HEK293 (cell line): ENCODE measurements around the gene CEP104.
A peak's percentile ranks its signal among the peaks of the same experiment; 100 is the strongest.

Source experiments
- ATF2 ChIP-seq: fragments of 450-650 bp; formaldehyde crosslinking; IDR thresholded peaks from 2 replicates; pipeline ENCODE4 v1.5.1; 2016; ENCODE audit warnings: missing biosample characterization, missing genetic modification characterization, low read depth
- GFI1B ChIP-seq: fragments of 450-650 bp; formaldehyde crosslinking; IDR thresholded peaks from 2 replicates; pipeline ENCODE4 v1.5.1; 2016; ENCODE audit warnings: missing biosample characterization, missing genetic modification characterization
- GLI2 ChIP-seq: fragments of 450-650 bp; formaldehyde crosslinking; IDR thresholded peaks from 2 replicates; pipeline ENCODE4; 2017; ENCODE audit warnings: missing biosample characterization, missing genetic modification characterization, low read depth, borderline replicate concordance
- GLI4 ChIP-seq: fragments of 450-650 bp; formaldehyde crosslinking; IDR thresholded peaks from 2 replicates; pipeline ENCODE4 v1.5.1; 2016; ENCODE audit warnings: missing biosample characterization, missing genetic modification characterization
- HOXD13 ChIP-seq: sonication (generic); formaldehyde crosslinking; IDR thresholded peaks from 2 replicates; pipeline ENCODE4 v1.8.0; 2022; ENCODE audit warnings: missing genetic modification reagents, borderline replicate concordance
- KLF7 ChIP-seq: fragments of 450-650 bp; formaldehyde crosslinking; IDR thresholded peaks from 2 replicates; pipeline ENCODE4 v1.5.1; 2016; ENCODE audit warnings: missing biosample characterization, missing genetic modification characterization, borderline replicate concordance
- OSR2 ChIP-seq: fragments of 450-650 bp; formaldehyde crosslinking; IDR thresholded peaks from 2 replicates; pipeline ENCODE4 v1.5.1; 2016; ENCODE audit warnings: missing biosample characterization, missing genetic modification characterization
- PRDM1 ChIP-seq: fragments of 450-650 bp; formaldehyde crosslinking; IDR thresholded peaks from 2 replicates; pipeline ENCODE4; 2016; ENCODE audit warnings: missing biosample characterization, missing genetic modification characterization
- PRDM10 ChIP-seq: fragments of 450-650 bp; formaldehyde crosslinking; IDR thresholded peaks from 2 replicates; pipeline ENCODE4 v1.5.1; 2016; ENCODE audit warnings: missing biosample characterization, missing genetic modification characterization
- PRDM6 ChIP-seq: fragments of 450-650 bp; formaldehyde crosslinking; IDR thresholded peaks from 2 replicates; pipeline ENCODE4 v1.5.1; 2017; ENCODE audit warnings: missing biosample characterization, missing genetic modification characterization
- YY1 ChIP-seq: fragments of 450-650 bp; formaldehyde crosslinking; IDR thresholded peaks from 2 replicates; pipeline ENCODE4 v1.5.1; 2018; ENCODE audit warnings: missing biosample characterization, missing genetic modification characterization
- ZBTB17 ChIP-seq: fragments of 450-650 bp; formaldehyde crosslinking; IDR thresholded peaks from 2 replicates; pipeline ENCODE4 v1.5.1; 2016; ENCODE audit warnings: missing biosample characterization, missing genetic modification characterization
- ZFHX2 ChIP-seq: fragments of 450-650 bp; formaldehyde crosslinking; conservative IDR thresholded peaks from 2 replicates; pipeline ENCODE4 v1.5.1; 2016; ENCODE audit warnings: missing biosample characterization, missing genetic modification characterization
- ZFP3 ChIP-seq: fragments of 450-650 bp; formaldehyde crosslinking; IDR thresholded peaks from 2 replicates; pipeline ENCODE4 v1.5.1; 2016; ENCODE audit warnings: low read depth, missing biosample characterization, missing genetic modification characterization
- ZNF121 ChIP-seq: fragments of 450-650 bp; formaldehyde crosslinking; IDR thresholded peaks from 2 replicates; pipeline ENCODE4 v1.5.1; 2016; ENCODE audit warnings: missing biosample characterization, missing genetic modification characterization
- ZNF155 ChIP-seq: fragments of 450-650 bp; formaldehyde crosslinking; IDR thresholded peaks from 2 replicates; pipeline ENCODE4 v1.5.1; 2016; ENCODE audit warnings: missing biosample characterization, missing genetic modification characterization
- ZNF157 ChIP-seq: fragments of 450-650 bp; formaldehyde crosslinking; IDR thresholded peaks from 2 replicates; pipeline ENCODE4 v1.5.1; 2016; ENCODE audit warnings: missing biosample characterization, missing genetic modification characterization
- ZNF169 ChIP-seq: fragments of 450-650 bp; formaldehyde crosslinking; IDR thresholded peaks from 2 replicates; pipeline ENCODE4 v1.5.1; 2016; ENCODE audit warnings: missing biosample characterization, missing genetic modification characterization
- ZNF175 ChIP-seq: fragments of 450-650 bp; formaldehyde crosslinking; IDR thresholded peaks from 2 replicates; pipeline ENCODE4 v1.5.1; 2016; ENCODE audit warnings: missing biosample characterization, missing genetic modification characterization
- ZNF23 ChIP-seq: fragments of 450-650 bp; formaldehyde crosslinking; IDR thresholded peaks from 2 replicates; pipeline ENCODE4 v1.5.1; 2016; ENCODE audit warnings: missing biosample characterization, missing genetic modification characterization, borderline replicate concordance
- ZNF280C ChIP-seq: fragments of 450-650 bp; formaldehyde crosslinking; IDR thresholded peaks from 2 replicates; pipeline ENCODE4 v1.5.1; 2016; ENCODE audit warnings: missing biosample characterization, missing genetic modification characterization
- ZNF311 ChIP-seq: fragments of 450-650 bp; formaldehyde crosslinking; IDR thresholded peaks from 2 replicates; pipeline ENCODE4 v1.5.1; 2017; ENCODE audit warnings: missing biosample characterization, missing genetic modification characterization, borderline replicate concordance
- ZNF324 ChIP-seq: fragments of 450-650 bp; formaldehyde crosslinking; IDR thresholded peaks from 2 replicates; pipeline ENCODE4 v1.5.1; 2016; ENCODE audit warnings: missing biosample characterization, missing genetic modification characterization
- ZNF488 ChIP-seq: fragments of 450-650 bp; formaldehyde crosslinking; IDR thresholded peaks from 2 replicates; pipeline ENCODE4 v1.5.1; 2016; ENCODE audit warnings: missing biosample characterization, missing genetic modification characterization
- ZNF544 ChIP-seq: fragments of 450-650 bp; formaldehyde crosslinking; IDR thresholded peaks from 2 replicates; pipeline ENCODE4 v1.5.0; 2017; ENCODE audit warnings: missing biosample characterization, missing genetic modification characterization
- ZNF585B ChIP-seq: fragments of 450-650 bp; formaldehyde crosslinking; IDR thresholded peaks from 2 replicates; pipeline ENCODE4 v1.5.1; 2016; ENCODE audit warnings: missing biosample characterization, missing genetic modification characterization
- ZNF624 ChIP-seq: fragments of 450-650 bp; formaldehyde crosslinking; IDR thresholded peaks from 2 replicates; pipeline ENCODE4 v1.5.1; 2017; ENCODE audit warnings: missing biosample characterization, missing genetic modification characterization
- ZNF629 ChIP-seq: fragments of 450-650 bp; formaldehyde crosslinking; IDR thresholded peaks from 2 replicates; pipeline ENCODE4 v1.5.1; 2017; ENCODE audit warnings: missing biosample characterization, missing genetic modification characterization
- ZNF843 ChIP-seq: fragments of 450-650 bp; formaldehyde crosslinking; IDR thresholded peaks from 2 replicates; pipeline ENCODE4 v1.5.1; 2016; ENCODE audit warnings: missing biosample characterization, missing genetic modification characterization
- ZSCAN16 ChIP-seq: fragments of 450-650 bp; formaldehyde crosslinking; IDR thresholded peaks from 2 replicates; pipeline ENCODE4 v1.5.1; 2016; ENCODE audit warnings: missing biosample characterization, missing genetic modification characterization

CEP104 gene

GRCh38 chr1:3900150-3900968, 43.3 kb upstream of the CEP104 start, which contains the start of gene C1orf174 (continued):
- TF ChIP-seq YY1: peak; percentile 100
- no peak for TF ChIP-seq HOXD13 (CRISPR knock-in tag)
- TF ChIP-seq OSR2 (tag by site-specific recombination): 0 out of 2 replicates have a peak, but pooled peaks have one; percentile 27
- TF ChIP-seq PRDM1 (tag by site-specific recombination): no peak
- TF ChIP-seq ZNF324: no peak; the same call in none of the 2 replicates
- peak; percentile 96 for TF ChIP-seq PRDM10
- TF ChIP-seq ZNF157 (tag by site-specific recombination): no peak
- no peak for TF ChIP-seq ZNF155 (tag by site-specific recombination)
- no peak for TF ChIP-seq ZFP3 (tag by site-specific recombination)
- TF ChIP-seq ZNF488 (tag by site-specific recombination): no peak
- no peak for TF ChIP-seq GLI2 (tag by site-specific recombination)
- TF ChIP-seq ATF2 (tag by site-specific recombination): no peak
- no peak for TF ChIP-seq ZNF585B
- TF ChIP-seq ZNF175 (tag by site-specific recombination): no peak
- TF ChIP-seq ZFHX2 (tag by site-specific recombination): 0 out of 2 replicates have a peak, but pooled peaks have one; percentile 5
- TF ChIP-seq ZNF843 (tag by site-specific recombination): no peak
- no peak for TF ChIP-seq GLI4
- no peak for TF ChIP-seq ZNF23 (tag by site-specific recombination)
- TF ChIP-seq ZNF121: no peak
- no peak for TF ChIP-seq GFI1B
- peak; percentile 76; the same call in 1 of the 2 replicates for TF ChIP-seq ZBTB17
- TF ChIP-seq ZNF624 (tag by site-specific recombination): no peak
- TF ChIP-seq ZSCAN16: no peak
- no peak for TF ChIP-seq PRDM6 (tag by site-specific recombination)
- TF ChIP-seq ZNF629 (tag by site-specific recombination): peak; percentile 69
- no peak for TF ChIP-seq ZNF169
- 0 out of 2 replicates have a peak, but pooled peaks have one; percentile 2 for TF ChIP-seq KLF7
- TF ChIP-seq ZNF311 (tag by site-specific recombination): no peak
- TF ChIP-seq ZNF280C: no peak
- no peak for TF ChIP-seq ZNF544 (tag by site-specific recombination)
